ENCODE data around the gene ADAMTS17.

GRCh38 chr15:99970891-99971430 is 370.8 kb downstream of the ADAMTS17 start:
- TF ChIP-seq CTCF (IDR thresholded peaks at IDR 0.05; ENCODE audit: low read depth, low read length, poor library complexity, severe bottlenecking) (no peak), EZH2phosphoT487 (IDR thresholded peaks at IDR 0.05; ENCODE audit: borderline replicate concordance, low read length) (no peak)

All from DOHH2 (cell line).